ENCODE results near the gene SNX1. TPM values are rescaled to one million over a fixed set of nuclear protein-coding genes. Genes with fewer than 3 reads are reported as not detected.

The SNX1 gene
- total RNA-seq, 1 donor = 55.0 TPM

DNA sequence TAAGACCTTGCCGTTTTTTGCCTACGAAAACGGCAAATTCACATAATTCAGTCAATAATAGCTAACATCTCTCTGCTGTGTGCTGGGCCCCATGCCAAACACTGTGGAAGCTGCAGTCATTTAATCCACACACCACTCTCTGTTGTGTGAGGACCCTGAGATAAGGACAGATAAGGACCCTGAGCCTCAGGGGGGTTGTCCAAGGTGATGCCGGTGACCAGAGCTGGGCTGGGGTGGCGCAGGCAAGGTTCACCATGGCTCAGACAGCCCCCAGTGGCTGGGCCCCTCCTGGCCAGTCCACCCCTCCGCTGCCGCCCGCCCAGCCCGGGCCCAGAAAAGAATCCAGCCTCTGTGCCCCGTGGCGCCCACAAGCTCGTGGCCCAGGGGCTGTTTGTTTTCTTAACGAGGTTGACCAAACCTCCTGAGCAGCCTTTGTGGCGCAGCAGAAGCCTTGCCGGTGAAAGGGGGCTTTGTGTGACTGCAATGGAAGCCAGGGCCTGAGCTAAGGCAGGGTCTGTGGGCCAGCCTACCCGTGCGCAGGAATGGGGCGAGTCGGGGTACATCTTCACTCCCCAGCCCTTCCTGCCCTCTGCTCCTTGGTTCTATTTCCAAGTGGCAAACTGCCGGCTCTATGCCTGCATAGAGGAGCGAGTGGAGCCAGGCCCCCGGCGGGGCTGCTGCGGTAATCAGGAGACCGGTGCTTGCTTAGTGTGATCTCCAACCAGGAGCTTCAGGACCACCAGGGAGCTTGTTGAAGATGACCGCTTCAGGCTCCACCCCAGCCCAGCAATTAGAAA lies 51.3 kb downstream of the SNX1 start:
- H3K4me3 ChIP-seq (ENCODE audit: low read depth, low read length) = no peak overlapping the region
- no peak for DNase-seq (ENCODE audit: low read depth)
- TF ChIP-seq, protein P1, sequence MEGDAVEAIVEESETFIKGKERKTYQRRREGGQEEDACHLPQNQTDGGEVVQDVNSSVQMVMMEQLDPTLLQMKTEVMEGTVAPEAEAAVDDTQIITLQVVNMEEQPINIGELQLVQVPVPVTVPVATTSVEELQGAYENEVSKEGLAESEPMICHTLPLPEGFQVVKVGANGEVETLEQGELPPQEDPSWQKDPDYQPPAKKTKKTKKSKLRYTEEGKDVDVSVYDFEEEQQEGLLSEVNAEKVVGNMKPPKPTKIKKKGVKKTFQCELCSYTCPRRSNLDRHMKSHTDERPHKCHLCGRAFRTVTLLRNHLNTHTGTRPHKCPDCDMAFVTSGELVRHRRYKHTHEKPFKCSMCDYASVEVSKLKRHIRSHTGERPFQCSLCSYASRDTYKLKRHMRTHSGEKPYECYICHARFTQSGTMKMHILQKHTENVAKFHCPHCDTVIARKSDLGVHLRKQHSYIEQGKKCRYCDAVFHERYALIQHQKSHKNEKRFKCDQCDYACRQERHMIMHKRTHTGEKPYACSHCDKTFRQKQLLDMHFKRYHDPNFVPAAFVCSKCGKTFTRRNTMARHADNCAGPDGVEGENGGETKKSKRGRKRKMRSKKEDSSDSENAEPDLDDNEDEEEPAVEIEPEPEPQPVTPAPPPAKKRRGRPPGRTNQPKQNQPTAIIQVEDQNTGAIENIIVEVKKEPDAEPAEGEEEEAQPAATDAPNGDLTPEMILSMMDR (IDR thresholded peaks at IDR 0.05; ENCODE audit: insufficient read depth, low read length) = no peak

- TF ChIP-seq, protein P1 (IDR thresholded peaks at IDR 0.05; ENCODE audit: insufficient read depth, low read length) = no peak
These were observed 52.4 kb downstream of the SNX1 start for GRCh38 chr15:64148168-64148567.

DNA sequence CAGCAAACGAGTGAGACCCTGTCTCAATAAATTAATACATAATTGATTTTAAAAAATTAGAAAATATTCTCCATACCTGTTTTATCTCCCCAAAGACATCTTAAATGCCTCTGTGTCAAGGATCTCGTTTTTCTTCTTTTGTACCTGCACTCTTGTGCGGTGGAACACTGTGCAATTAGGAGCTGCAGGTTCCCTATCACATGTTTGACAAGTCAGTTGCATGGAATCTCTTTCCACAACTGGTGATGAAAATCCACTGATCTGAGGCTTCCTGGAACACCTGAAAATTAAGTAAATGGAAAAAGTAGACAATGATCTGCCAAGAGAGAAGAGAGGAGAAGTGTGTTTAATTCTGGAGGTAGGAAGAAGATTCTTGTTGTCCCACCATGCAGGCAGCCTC lies 52.8 kb downstream of the SNX1 start:
- H3K4me3 ChIP-seq (ENCODE audit: low read depth, low read length) = no peak overlapping the region
- TF ChIP-seq, protein P1 (IDR thresholded peaks at IDR 0.05; ENCODE audit: insufficient read depth, low read length) = no peak
- no peak for DNase-seq (ENCODE audit: low read depth)

More at GRCh38 chr15:64148168-64148567, 52.4 kb downstream of the SNX1 start:
- H3K4me3 ChIP-seq (ENCODE audit: low read depth, low read length) = no peak overlapping the region
- no peak for DNase-seq (ENCODE audit: low read depth)

DNA sequence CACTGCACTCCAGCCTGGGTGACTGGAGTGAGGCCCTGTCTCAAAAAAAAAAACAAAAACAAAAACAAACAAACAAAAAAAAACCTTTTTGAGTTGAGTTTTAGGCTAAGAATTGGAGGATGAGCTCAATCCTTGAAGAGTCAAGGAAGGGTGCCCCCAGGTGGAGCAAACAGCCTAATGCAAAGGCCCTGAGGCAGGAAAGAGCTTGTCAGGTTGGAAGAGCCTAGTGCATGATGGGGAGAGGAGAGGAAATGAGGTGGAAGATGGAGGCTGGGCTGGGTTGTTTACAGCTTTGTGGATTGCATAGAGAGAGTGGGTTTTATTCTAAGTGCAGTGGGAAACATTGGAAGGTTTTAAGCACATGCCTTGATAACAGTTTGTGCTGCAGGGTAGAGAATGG lies 53.6 kb downstream of the SNX1 start:
- TF ChIP-seq, protein P1 (IDR thresholded peaks at IDR 0.05; ENCODE audit: insufficient read depth, low read length) = peak; percentile 6

GRCh38 chr15:64149893-64150578 lies 54.3 kb downstream of the SNX1 start:
- no peak overlapping the region for H3K4me3 ChIP-seq (ENCODE audit: low read depth, low read length)
- TF ChIP-seq, protein P1 (IDR thresholded peaks at IDR 0.05; ENCODE audit: insufficient read depth, low read length) = no peak
- no peak for DNase-seq (ENCODE audit: low read depth)

More for the DNA sequence above, 53.6 kb downstream of the SNX1 start:
- DNase-seq (ENCODE audit: low read depth) = no peak
- H3K4me3 ChIP-seq (ENCODE audit: low read depth, low read length) = no peak overlapping the region

GRCh38 chr15:64151727-64152506 lies 56.1 kb downstream of the SNX1 start, which contains the start of gene SNX22:
Gene SNX22, plus strand, starts transcription at chr15:64151731. Its CDS starts 45 bp downstream, at chr15:64151776.
- TF ChIP-seq, protein P1 (IDR thresholded peaks at IDR 0.05; ENCODE audit: insufficient read depth, low read length) = no peak
- H3K4me3 ChIP-seq (ENCODE audit: low read depth, low read length) = peak within 1 kb of the TSS; percentile 57
- DNase-seq (ENCODE audit: low read depth) = no peak
